Endothelial cell of umbilical vein (primary cell): ENCODE results near the gene CYP27A1.

Experiments
- CTCF ChIP-seq, 2 donors: IDR thresholded peaks; 1 replicate in 1 of 2; 2 replicates in 1 of 2; pipeline ENCODE4 v1.5.1; 2011; ENCODE audit warnings: low read length in 2 of 2, mild to moderate bottlenecking in 2 of 2, moderate library complexity in 2 of 2, control low read depth in 1 of 2, inconsistent platforms in 1 of 2, low read depth in 1 of 2; ENCODE audit not compliant: insufficient read depth in 1 of 2; ENCODE audit errors: extremely low read depth in 1 of 2
- EZH2 ChIP-seq: IDR thresholded peaks from 2 replicates; pipeline ENCODE4 v1.6.1; 2012; ENCODE audit warnings: borderline replicate concordance, low read depth, mild to moderate bottlenecking, moderate library complexity, low read length, inconsistent platforms; ENCODE audit not compliant: severe bottlenecking
- FOS ChIP-seq: IDR thresholded peaks from 2 replicates; pipeline ENCODE4 v1.6.1; 2011; ENCODE audit warnings: mild to moderate bottlenecking, low read length, moderate library complexity, borderline replicate concordance; ENCODE audit not compliant: insufficient read depth
- POLR2A ChIP-seq: IDR thresholded peaks from 2 replicates; pipeline ENCODE4 v1.6.1; 2012; ENCODE audit warnings: low read depth, mild to moderate bottlenecking, control low read depth, low read length
- POLR2AphosphoS5 ChIP-seq: IDR thresholded peaks from 2 replicates; pipeline ENCODE4 v1.6.1; 2012; ENCODE audit warnings: low read depth, mild to moderate bottlenecking, control low read depth, low read length, moderate library complexity; ENCODE audit not compliant: insufficient read depth

- no peak for TF ChIP-seq EZH2
- no peak for TF ChIP-seq FOS
- no peak for TF ChIP-seq POLR2A
- no peak for TF ChIP-seq POLR2AphosphoS5
- TF ChIP-seq CTCF (IDR thresholded peaks at IDR 0.05; ENCODE audit: extremely low read depth in 1 of 2, insufficient read depth in 1 of 2, low read depth in 1 of 2, low read length in 2 of 2) = no peak
Measured at GRCh38 chr2:218748741-218749441, 33.1 kb upstream of the CYP27A1 start.
